CD4-positive, alpha-beta T cell treated with Interleukin-6 at 100 ng/mL for 8 hours (primary cell): ENCODE results near the gene TTC12.

Experiments
- DNase-seq: peaks from one replicate; pipeline ENCODE4 v3.0.0-alpha.2; 2020; ENCODE audit warnings: mixed read lengths, low spot score

The TTC12 gene

GRCh38 chr11:113331441-113331840 is 17.1 kb downstream of the TTC12 start:
- DNase-seq = no peak

- DNase-seq = no peak
These were observed 17.6 kb downstream of the TTC12 start for GRCh38 chr11:113332023-113332422.

GRCh38 chr11:113332638-113333329 is 18.4 kb downstream of the TTC12 start:
- DNase-seq = no peak

GRCh38 chr11:113334183-113334582 is 19.8 kb downstream of the TTC12 start:
- DNase-seq = no peak

- no peak for DNase-seq
These were observed 24.3 kb downstream of the TTC12 start for GRCh38 chr11:113338730-113339129.

GRCh38 chr11:113339929-113340589 is 25.7 kb downstream of the TTC12 start:
- no peak for DNase-seq

- DNase-seq = no peak
These were observed 27.2 kb downstream of the TTC12 start for GRCh38 chr11:113341388-113342165.

- no peak for DNase-seq
These were observed 31.6 kb downstream of the TTC12 start for GRCh38 chr11:113345978-113346377.

- DNase-seq = no peak
These were observed 35.1 kb downstream of the TTC12 start for GRCh38 chr11:113349528-113349927.

GRCh38 chr11:113350336-113351067 is 36.1 kb downstream of the TTC12 start:
- DNase-seq = no peak

GRCh38 chr11:113351068-113351450 is 36.7 kb downstream of the TTC12 start:
- DNase-seq = no peak

- no peak for DNase-seq
These were observed 37.1 kb downstream of the TTC12 start for GRCh38 chr11:113351480-113351879.

- no peak for DNase-seq
These were observed 41.8 kb downstream of the TTC12 start for GRCh38 chr11:113356203-113356602.

GRCh38 chr11:113363406-113363805 is 49.0 kb downstream of the TTC12 start:
- no peak for DNase-seq

GRCh38 chr11:113363996-113364641 is 49.7 kb downstream of the TTC12 start:
- no peak for DNase-seq

- DNase-seq = no peak
These were observed 51.5 kb downstream of the TTC12 start for GRCh38 chr11:113365895-113366294.

- DNase-seq = no peak
These were observed 55.0 kb downstream of the TTC12 start for GRCh38 chr11:113369411-113369810.

- DNase-seq = no peak
These were observed 56.3 kb downstream of the TTC12 start for GRCh38 chr11:113370634-113371033.

GRCh38 chr11:113372309-113372708 is 57.9 kb downstream of the TTC12 start:
- no peak for DNase-seq

- DNase-seq = no peak
These were observed 58.9 kb downstream of the TTC12 start for GRCh38 chr11:113373306-113373705.

GRCh38 chr11:113373981-113374560 is 59.7 kb downstream of the TTC12 start:
- no peak for DNase-seq
